ENCODE results near the gene ZNF397.

Gene ZNF397

DNA sequence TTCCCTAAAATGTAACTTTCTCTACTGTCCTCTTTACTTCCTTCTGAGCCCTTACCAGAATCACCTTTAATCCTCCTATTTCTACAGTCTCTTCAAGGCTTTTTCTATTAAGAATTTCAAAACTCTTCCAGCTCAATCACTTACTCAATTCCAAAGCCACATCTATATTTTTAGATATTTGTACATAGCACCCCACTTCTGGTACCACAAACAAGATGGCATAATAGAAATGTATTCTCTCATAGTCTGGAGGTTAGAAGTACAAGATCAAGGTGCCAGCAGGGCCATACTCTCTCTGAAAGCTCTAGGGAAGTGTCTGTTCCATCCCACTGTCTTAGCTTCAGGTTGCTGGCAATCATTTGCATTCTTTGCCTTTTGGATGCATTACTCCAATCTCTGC, 38.1 kb downstream of the ZNF397 start:
- Histone ChIP-seq H3K4me1 (ENCODE audit: control insufficient read depth, insufficient read depth, low read depth, low read length) (no peaks in the 10 kb centered on the region), H3K4me2 (ENCODE audit: low read length, poor library complexity, severe bottlenecking) (no peak overlapping the region), H3K14ac (ENCODE audit: low read length in 2 of 2) (no peak overlapping the region), H3K9ac (ENCODE audit: low read length) (no peak overlapping the region), H3K9me3 (ENCODE audit: control insufficient read depth, low read length) (peaks cover 84% of the 10 kb centered on the region), H3K36me3 (ENCODE audit: control insufficient read depth in 1 of 2, insufficient read depth in 2 of 2, low read depth in 1 of 2, low read length in 2 of 2) (peaks cover 17 to 21% of the 10 kb centered on the region in 2 experiments), H2BK5ac (ENCODE audit: low read depth, low read length, poor library complexity, severe bottlenecking) (no peak overlapping the region), H2BK12ac (ENCODE audit: low read length in 2 of 2) (no peak overlapping the region), H2AK5ac (ENCODE audit: low read length, severe bottlenecking) (no peak overlapping the region), H3K27ac (ENCODE audit: low read length, poor library complexity, severe bottlenecking) (no peak overlapping the region), H3K4ac (ENCODE audit: low read depth in 1 of 2, low read length in 2 of 2) (no peak overlapping the region), H2BK15ac (ENCODE audit: low read depth, poor library complexity, severe bottlenecking) (no peak overlapping the region), H3K79me1 (replicated peaks; ENCODE audit: low read length, poor library complexity, severe bottlenecking) (peaks cover 24% of the 10 kb centered on the region), H4K8ac (ENCODE audit: low read length) (no peak overlapping the region), H2AFZ (ENCODE audit: low read depth, low read length) (no peak overlapping the region), H4K91ac (ENCODE audit: low read length) (no peak overlapping the region), H3K27me3 (ENCODE audit: control insufficient read depth in 1 of 2, insufficient read depth in 1 of 2, low read length in 2 of 2) (no peaks in the 10 kb centered on the region), H3K4me3 (ENCODE audit: insufficient read depth in 1 of 2, low read depth in 1 of 2, low read length in 2 of 2) (peak overlapping the region in 1 of 2 experiments; percentile 55), H2BK120ac (ENCODE audit: low read depth, low read length) (no peak overlapping the region), H3K18ac (ENCODE audit: low read depth in 1 of 2, low read length in 2 of 2) (no peak overlapping the region), H3K23ac (ENCODE audit: low read length in 2 of 2) (no peak overlapping the region)
- DNase-seq: no peak

GRCh38 chr18:35282353-35282752, 41.5 kb downstream of the ZNF397 start:
- Histone ChIP-seq H2BK120ac (ENCODE audit: low read depth, low read length) (no peak overlapping the region), H3K79me1 (replicated peaks; ENCODE audit: low read length, poor library complexity, severe bottlenecking) (peaks cover 31% of the 10 kb centered on the region), H4K91ac (ENCODE audit: low read length) (no peak overlapping the region), H2AK5ac (ENCODE audit: low read length, severe bottlenecking) (no peak overlapping the region), H3K18ac (ENCODE audit: low read depth in 1 of 2, low read length in 2 of 2) (peak overlapping the region in 1 of 2 experiments; percentile 53), H3K27ac (ENCODE audit: low read length, poor library complexity, severe bottlenecking) (no peak overlapping the region), H4K8ac (ENCODE audit: low read length) (peak overlapping the region; percentile 55), H3K36me3 (ENCODE audit: control insufficient read depth in 1 of 2, insufficient read depth in 2 of 2, low read depth in 1 of 2, low read length in 2 of 2) (peaks cover 24 to 29% of the 10 kb centered on the region in 2 experiments), H2AFZ (ENCODE audit: low read depth, low read length) (no peak overlapping the region), H3K4me1 (ENCODE audit: control insufficient read depth, insufficient read depth, low read depth, low read length) (no peaks in the 10 kb centered on the region), H3K4me3 (ENCODE audit: insufficient read depth in 1 of 2, low read depth in 1 of 2, low read length in 2 of 2) (peak overlapping the region in 1 of 2 experiments; percentile 18), H2BK15ac (ENCODE audit: low read depth, poor library complexity, severe bottlenecking) (no peak overlapping the region), H2BK5ac (ENCODE audit: low read depth, low read length, poor library complexity, severe bottlenecking) (no peak overlapping the region), H3K27me3 (ENCODE audit: control insufficient read depth in 1 of 2, insufficient read depth in 1 of 2, low read length in 2 of 2) (no peaks in the 10 kb centered on the region), H3K4ac (ENCODE audit: low read depth in 1 of 2, low read length in 2 of 2) (no peak overlapping the region), H3K4me2 (ENCODE audit: low read length, poor library complexity, severe bottlenecking) (no peak overlapping the region), H3K23ac (ENCODE audit: low read length in 2 of 2) (no peak overlapping the region), H3K9me3 (ENCODE audit: control insufficient read depth, low read length) (peaks cover 87% of the 10 kb centered on the region), H2BK12ac (ENCODE audit: low read length in 2 of 2) (no peak overlapping the region), H3K14ac (ENCODE audit: low read length in 2 of 2) (no peak overlapping the region), H3K9ac (ENCODE audit: low read length) (peak overlapping the region; percentile 26)
- WGBS: 0% methylated on average over 1 of the region's 1 CpG
- DNase-seq: peak; percentile 89

GRCh38 chr18:35283923-35284794, 43.3 kb downstream of the ZNF397 start:
- 94% methylated on average over 7 of the region's 7 CpGs for WGBS
- Histone ChIP-seq H2BK5ac (ENCODE audit: low read depth, low read length, poor library complexity, severe bottlenecking) (no peak overlapping the region), H4K8ac (ENCODE audit: low read length) (no peak overlapping the region), H2BK120ac (ENCODE audit: low read depth, low read length) (no peak overlapping the region), H3K23ac (ENCODE audit: low read length in 2 of 2) (no peak overlapping the region), H2AK5ac (ENCODE audit: low read length, severe bottlenecking) (no peak overlapping the region), H3K27me3 (ENCODE audit: control insufficient read depth in 1 of 2, insufficient read depth in 1 of 2, low read length in 2 of 2) (no peaks in the 10 kb centered on the region), H3K4me2 (ENCODE audit: low read length, poor library complexity, severe bottlenecking) (no peak overlapping the region), H3K9ac (ENCODE audit: low read length) (no peak overlapping the region), H2AFZ (ENCODE audit: low read depth, low read length) (no peak overlapping the region), H2BK12ac (ENCODE audit: low read length in 2 of 2) (no peak overlapping the region), H3K9me3 (ENCODE audit: control insufficient read depth, low read length) (peaks cover 76% of the 10 kb centered on the region), H3K27ac (ENCODE audit: low read length, poor library complexity, severe bottlenecking) (no peak overlapping the region), H3K4me3 (ENCODE audit: insufficient read depth in 1 of 2, low read depth in 1 of 2, low read length in 2 of 2) (no peak overlapping the region), H3K79me1 (replicated peaks; ENCODE audit: low read length, poor library complexity, severe bottlenecking) (peaks cover 31% of the 10 kb centered on the region), H3K4ac (ENCODE audit: low read depth in 1 of 2, low read length in 2 of 2) (no peak overlapping the region), H3K4me1 (ENCODE audit: control insufficient read depth, insufficient read depth, low read depth, low read length) (peaks cover 1% of the 10 kb centered on the region), H3K36me3 (ENCODE audit: control insufficient read depth in 1 of 2, insufficient read depth in 2 of 2, low read depth in 1 of 2, low read length in 2 of 2) (peaks cover 21 to 26% of the 10 kb centered on the region in 2 experiments), H4K91ac (ENCODE audit: low read length) (no peak overlapping the region), H3K14ac (ENCODE audit: low read length in 2 of 2) (no peak overlapping the region), H3K18ac (ENCODE audit: low read depth in 1 of 2, low read length in 2 of 2) (no peak overlapping the region), H2BK15ac (ENCODE audit: low read depth, poor library complexity, severe bottlenecking) (no peak overlapping the region)
- DNase-seq: no peak

GRCh38 chr18:35284841-35285240, 44.0 kb downstream of the ZNF397 start:
- 94% methylated on average over 3 of the region's 3 CpGs for WGBS
- no peak overlapping the region for H3K4me3 ChIP-seq (ENCODE audit: insufficient read depth in 1 of 2, low read depth in 1 of 2, low read length in 2 of 2)
- no peak overlapping the region for H3K18ac ChIP-seq (ENCODE audit: low read depth in 1 of 2, low read length in 2 of 2)
- no peak overlapping the region for H4K91ac ChIP-seq (ENCODE audit: low read length)
- H2BK120ac ChIP-seq (ENCODE audit: low read depth, low read length): no peak overlapping the region
- no peak overlapping the region for H2BK15ac ChIP-seq (ENCODE audit: low read depth, poor library complexity, severe bottlenecking)
- H3K4ac ChIP-seq (ENCODE audit: low read depth in 1 of 2, low read length in 2 of 2): no peak overlapping the region
- DNase-seq: no peak
- peaks cover 21 to 25% of the 10 kb centered on the region in 2 experiments for H3K36me3 ChIP-seq (ENCODE audit: control insufficient read depth in 1 of 2, insufficient read depth in 2 of 2, low read depth in 1 of 2, low read length in 2 of 2)
- no peak overlapping the region for H3K9ac ChIP-seq (ENCODE audit: low read length)
- no peak overlapping the region for H2BK5ac ChIP-seq (ENCODE audit: low read depth, low read length, poor library complexity, severe bottlenecking)
- peaks cover 1% of the 10 kb centered on the region for H3K4me1 ChIP-seq (ENCODE audit: control insufficient read depth, insufficient read depth, low read depth, low read length)
- no peak overlapping the region for H3K14ac ChIP-seq (ENCODE audit: low read length in 2 of 2)
- no peak overlapping the region for H3K27ac ChIP-seq (ENCODE audit: low read length, poor library complexity, severe bottlenecking)
- H2BK12ac ChIP-seq (ENCODE audit: low read length in 2 of 2): no peak overlapping the region
- H3K27me3 ChIP-seq (ENCODE audit: control insufficient read depth in 1 of 2, insufficient read depth in 1 of 2, low read length in 2 of 2): no peaks in the 10 kb centered on the region
- H2AK5ac ChIP-seq (ENCODE audit: low read length, severe bottlenecking): no peak overlapping the region
- H3K9me3 ChIP-seq (ENCODE audit: control insufficient read depth, low read length): peaks cover 69% of the 10 kb centered on the region
- H3K23ac ChIP-seq (ENCODE audit: low read length in 2 of 2): no peak overlapping the region
- H4K8ac ChIP-seq (ENCODE audit: low read length): no peak overlapping the region
- no peak overlapping the region for H2AFZ ChIP-seq (ENCODE audit: low read depth, low read length)
- H3K79me1 ChIP-seq (replicated peaks; ENCODE audit: low read length, poor library complexity, severe bottlenecking): peaks cover 30% of the 10 kb centered on the region
- no peak overlapping the region for H3K4me2 ChIP-seq (ENCODE audit: low read length, poor library complexity, severe bottlenecking)

Data from mesenchymal stem cell (in vitro differentiated cells and primary cell).